HG03025 (cell line): ENCODE results near the gene CPSF7.
"Not testable (repeated sequence)": the region's sequence is repeated elsewhere in the genome, so short reads cannot be mapped to it uniquely, and the experiment has no call there.

Source experiments
- ATAC-seq: cut with Tn5 transposase; IDR thresholded peaks from one replicate; pipeline ENCODE4 v1.9.1; 2021; ENCODE audit warnings: mild to moderate bottlenecking, moderate library complexity; ENCODE audit not compliant: unreplicated experiment, low FRiP score

Gene CPSF7

GRCh38 chr11:61429691-61430582 is at the start of gene CPSF7, which contains the start of gene SDHAF2:
Gene CPSF7, minus strand, starts transcription at chr11:61429975. Its CDS starts 740 bp downstream, at chr11:61429235.
Gene SDHAF2, plus strand, starts transcription at chr11:61430124. Its CDS starts 23 bp downstream, at chr11:61430147.
- peak; percentile 82 for ATAC-seq

- no peak for ATAC-seq
Measured at GRCh38 chr11:61477727-61478148, 48.0 kb upstream of the CPSF7 start.

- no peak for ATAC-seq
Measured at GRCh38 chr11:61477126-61477525, 47.4 kb upstream of the CPSF7 start.

GRCh38 chr11:61476371-61476770 is 46.6 kb upstream of the CPSF7 start:
- ATAC-seq = no peak

GRCh38 chr11:61475433-61475832 is 45.7 kb upstream of the CPSF7 start:
- no peak for ATAC-seq

GRCh38 chr11:61474013-61474643 is 44.4 kb upstream of the CPSF7 start:
- no peak for ATAC-seq

GRCh38 chr11:61473370-61474012 is 43.7 kb upstream of the CPSF7 start:
- ATAC-seq = no peak

- ATAC-seq = no peak
Measured at GRCh38 chr11:61472868-61473267, 43.1 kb upstream of the CPSF7 start.

- no peak for ATAC-seq
Measured at GRCh38 chr11:61472282-61472681, 42.5 kb upstream of the CPSF7 start.

- ATAC-seq = no peak
Measured at GRCh38 chr11:61468002-61468401, 38.2 kb upstream of the CPSF7 start.

- not testable (repeated sequence) for ATAC-seq
Measured at GRCh38 chr11:61467602-61468001, 37.8 kb upstream of the CPSF7 start.

- no peak for ATAC-seq
Measured at GRCh38 chr11:61460986-61461385, 31.2 kb upstream of the CPSF7 start.

GRCh38 chr11:61460474-61460881 is 30.7 kb upstream of the CPSF7 start:
- ATAC-seq = no peak

GRCh38 chr11:61454520-61454919 is 24.7 kb upstream of the CPSF7 start:
- ATAC-seq = no peak

- no peak for ATAC-seq
Measured at GRCh38 chr11:61453695-61454094, 23.9 kb upstream of the CPSF7 start.

- no peak for ATAC-seq
Measured at GRCh38 chr11:61452825-61453224, 23.1 kb upstream of the CPSF7 start.

GRCh38 chr11:61448552-61448927 is 18.8 kb upstream of the CPSF7 start:
- no peak for ATAC-seq

- no peak for ATAC-seq
Measured at GRCh38 chr11:61447601-61448551, 18.1 kb upstream of the CPSF7 start.

GRCh38 chr11:61446211-61446651 is 16.5 kb upstream of the CPSF7 start:
- ATAC-seq = no peak

- ATAC-seq = no peak
Measured at GRCh38 chr11:61445516-61445915, 15.7 kb upstream of the CPSF7 start.
